HG02571 (cell line): Measurements from ENCODE around the gene NOTCH1.

ENCODE experiments used
- ATAC-seq: cut with Tn5 transposase; IDR thresholded peaks from one replicate; pipeline ENCODE4 v1.9.1; 2021; ENCODE audit warnings: mild to moderate bottlenecking, moderate library complexity; ENCODE audit not compliant: unreplicated experiment

The NOTCH1 gene

GRCh38 chr9:136504512-136505348 is 41.1 kb downstream of the NOTCH1 start:
- no peak for ATAC-seq

GRCh38 chr9:136502940-136503550 is 42.8 kb downstream of the NOTCH1 start:
- no peak for ATAC-seq

GRCh38 chr9:136502196-136502595 is 43.7 kb downstream of the NOTCH1 start:
- no peak for ATAC-seq

DNA sequence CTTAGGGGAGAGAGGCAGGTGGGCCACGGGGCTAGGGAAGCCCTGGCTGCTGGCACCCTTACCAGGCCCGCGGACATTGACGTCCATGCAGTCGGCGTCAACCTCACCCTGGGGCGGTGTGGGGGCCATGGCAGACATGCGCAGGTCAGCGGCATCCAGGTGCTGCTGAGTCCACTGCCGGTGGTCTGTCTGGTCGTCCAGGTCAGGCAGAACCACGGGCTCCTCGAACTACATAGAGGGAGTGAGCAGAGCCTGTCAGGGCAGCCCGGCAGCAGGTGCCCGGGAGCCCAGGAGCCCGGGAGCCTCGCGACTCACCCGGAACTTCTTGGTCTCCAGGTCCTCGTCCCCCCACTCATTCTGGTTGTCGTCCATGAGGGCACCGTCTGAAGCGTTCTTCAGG is 44.2 kb downstream of the NOTCH1 start:
- no peak for ATAC-seq

- no peak for ATAC-seq
Measured at GRCh38 chr9:136499935-136500910, 45.6 kb downstream of the NOTCH1 start.

- ATAC-seq: no peak
Measured at GRCh38 chr9:136499071-136499934, 46.5 kb downstream of the NOTCH1 start.

- ATAC-seq: no peak
Measured at GRCh38 chr9:136497916-136498695, 47.7 kb downstream of the NOTCH1 start.

DNA sequence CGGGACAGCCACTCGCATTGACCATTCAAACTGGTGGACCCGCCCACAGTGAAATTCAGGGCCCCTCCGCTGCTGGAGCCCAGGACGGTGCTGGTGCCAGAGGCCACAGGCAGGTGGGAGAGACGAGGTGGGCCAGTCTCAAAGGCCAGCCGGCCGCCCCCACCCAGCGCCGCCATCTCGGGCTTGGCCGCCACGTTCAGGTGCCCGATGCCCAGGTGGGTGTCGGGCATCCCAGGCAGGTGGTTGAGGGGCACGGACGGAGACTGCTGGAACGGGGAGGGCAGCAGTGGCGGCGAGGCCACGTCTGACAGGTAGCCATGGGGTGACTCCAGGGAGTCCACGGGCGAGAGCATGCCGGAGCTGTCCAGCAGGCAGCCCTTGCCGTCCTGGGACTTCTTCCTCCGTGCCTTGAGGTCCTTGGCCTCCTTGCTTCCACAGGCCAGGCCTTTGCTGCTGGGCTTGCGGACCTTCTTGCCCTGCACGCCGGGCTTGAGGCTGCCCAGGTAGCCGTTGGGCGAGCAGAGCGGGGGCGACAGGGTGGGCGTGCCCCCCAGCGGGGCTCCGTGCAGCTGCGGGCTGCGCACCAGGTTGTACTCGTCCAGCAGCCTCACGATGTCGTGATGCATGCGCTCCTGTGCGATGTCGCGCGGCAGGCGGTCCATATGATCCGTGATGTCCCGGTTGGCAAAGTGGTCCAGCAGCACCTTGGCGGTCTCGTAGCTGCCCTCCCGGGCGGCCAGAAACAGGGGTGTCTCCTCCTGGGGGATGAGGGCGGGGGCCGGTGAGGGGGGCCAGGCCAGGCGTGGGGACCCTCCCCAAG is 48.8 kb downstream of the NOTCH1 start:
- ATAC-seq: no peak

DNA sequence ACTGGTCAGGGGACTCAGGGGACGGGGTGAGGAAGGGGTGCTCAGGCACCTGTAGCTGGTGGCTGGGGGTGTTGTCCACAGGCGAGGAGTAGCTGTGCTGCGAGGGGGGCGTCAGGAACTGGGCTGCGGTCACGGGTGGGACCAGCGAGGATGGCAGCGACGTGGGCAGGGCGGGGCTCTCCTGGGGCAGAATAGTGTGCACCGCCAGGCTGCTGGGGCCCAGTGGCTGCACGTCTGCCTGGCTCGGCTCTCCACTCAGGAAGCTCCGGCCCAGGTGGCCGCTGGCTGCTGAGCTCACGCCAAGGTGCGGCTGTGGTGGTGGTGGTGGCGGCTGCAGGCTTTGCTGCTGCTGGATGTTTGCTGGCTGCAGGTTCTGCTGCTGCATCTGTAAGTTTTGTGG is 49.7 kb downstream of the NOTCH1 start:
- no peak for ATAC-seq

DNA sequence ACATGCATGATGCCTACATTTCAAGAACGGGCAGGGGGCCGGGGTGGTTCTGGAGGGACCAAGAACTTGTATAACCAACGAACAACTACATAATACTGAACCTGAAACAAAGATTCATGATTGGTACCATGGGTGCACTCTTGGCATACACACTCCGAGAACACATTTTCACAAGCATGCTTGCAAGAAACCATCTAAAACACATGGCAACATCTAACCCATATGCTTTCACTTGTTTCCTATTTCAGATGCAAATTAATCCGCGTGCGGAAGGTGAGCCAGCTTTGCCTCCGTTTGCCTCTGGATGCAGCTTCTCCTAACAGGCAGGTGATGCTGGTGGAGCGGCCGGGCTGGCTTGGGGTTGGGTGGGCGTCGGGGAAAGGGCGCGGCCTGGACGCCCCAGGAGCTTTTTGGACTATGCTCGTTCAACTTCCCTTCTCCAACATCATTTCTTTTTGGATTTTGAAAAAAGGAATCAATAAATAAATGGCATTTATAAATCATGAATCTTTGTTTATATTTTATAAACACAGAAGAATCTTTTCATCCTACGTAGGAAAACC is 50.5 kb downstream of the NOTCH1 start:
- ATAC-seq: no peak

DNA sequence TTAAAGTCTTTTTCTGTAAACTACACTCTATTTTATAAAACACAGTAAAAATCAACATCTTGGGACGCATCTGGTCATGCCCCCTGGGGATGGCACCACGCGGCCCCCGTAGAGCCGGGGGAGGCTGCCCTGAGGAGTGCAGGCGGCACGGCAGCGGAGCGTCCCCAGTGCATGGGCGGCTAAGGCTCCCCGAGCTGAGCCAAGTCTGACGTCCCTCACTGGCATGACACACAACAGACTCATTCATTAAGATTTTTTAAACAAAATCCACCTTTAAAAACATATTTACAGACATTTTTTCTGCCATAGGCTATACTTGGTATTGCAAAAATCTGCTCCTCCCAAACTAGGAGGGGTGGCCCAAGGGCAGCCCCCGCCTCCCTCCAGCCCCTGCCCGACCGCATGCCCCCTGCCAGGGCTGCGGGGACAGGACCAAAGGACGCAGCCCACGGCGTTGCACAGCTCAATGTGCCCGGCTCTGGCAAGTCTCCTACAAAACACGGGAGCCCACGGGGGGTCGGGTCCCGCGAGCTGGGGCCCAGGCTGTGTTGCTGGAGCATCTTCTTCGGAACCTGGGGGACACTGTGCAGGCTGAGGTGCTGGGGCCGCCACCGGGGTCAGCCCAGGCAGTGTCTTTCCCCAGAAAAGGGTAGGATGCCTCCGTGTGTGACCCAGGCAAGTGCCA is 51.2 kb downstream of the NOTCH1 start:
- no peak for ATAC-seq

DNA sequence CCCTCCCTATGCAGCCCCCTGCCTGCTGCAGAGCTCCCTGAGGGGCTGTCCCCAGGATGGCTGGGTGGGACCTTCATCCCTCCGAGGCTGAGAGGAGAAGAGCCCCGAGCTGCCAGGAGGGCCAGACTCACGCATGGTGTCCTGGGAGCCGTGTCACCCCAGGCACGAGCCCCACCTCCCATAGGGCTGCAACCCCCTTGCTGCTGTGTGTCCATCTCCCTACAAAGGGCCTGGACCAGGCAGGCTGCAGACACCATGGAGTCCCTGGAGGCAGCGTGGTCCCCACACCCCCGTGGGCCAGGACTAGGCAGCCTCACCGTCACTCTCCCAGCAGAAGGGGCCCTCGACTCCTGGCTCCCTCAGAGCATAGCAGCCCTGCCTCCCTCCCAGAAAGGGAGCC is 51.8 kb downstream of the NOTCH1 start:
- no peak for ATAC-seq

DNA sequence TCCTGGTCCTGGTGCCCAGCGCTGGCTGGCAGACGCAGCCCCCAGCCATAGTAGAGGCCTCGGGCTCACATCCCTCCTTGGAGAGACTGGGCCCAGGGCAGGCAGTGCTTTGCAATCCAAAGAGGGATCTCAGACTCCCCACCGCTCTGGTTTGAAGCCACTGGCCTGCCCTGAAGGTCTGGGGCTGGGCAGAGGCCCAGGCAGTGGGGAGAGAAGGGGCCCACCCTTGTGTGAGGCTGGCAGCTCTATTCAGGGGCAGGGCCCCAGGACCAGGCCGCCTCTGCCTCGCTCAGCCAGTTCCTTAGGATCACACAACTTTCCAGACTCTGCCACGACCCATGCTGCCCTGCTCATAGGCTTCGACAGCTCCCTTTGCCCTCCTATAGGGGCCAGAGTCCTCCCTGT is 52.3 kb downstream of the NOTCH1 start:
- no peak for ATAC-seq

DNA sequence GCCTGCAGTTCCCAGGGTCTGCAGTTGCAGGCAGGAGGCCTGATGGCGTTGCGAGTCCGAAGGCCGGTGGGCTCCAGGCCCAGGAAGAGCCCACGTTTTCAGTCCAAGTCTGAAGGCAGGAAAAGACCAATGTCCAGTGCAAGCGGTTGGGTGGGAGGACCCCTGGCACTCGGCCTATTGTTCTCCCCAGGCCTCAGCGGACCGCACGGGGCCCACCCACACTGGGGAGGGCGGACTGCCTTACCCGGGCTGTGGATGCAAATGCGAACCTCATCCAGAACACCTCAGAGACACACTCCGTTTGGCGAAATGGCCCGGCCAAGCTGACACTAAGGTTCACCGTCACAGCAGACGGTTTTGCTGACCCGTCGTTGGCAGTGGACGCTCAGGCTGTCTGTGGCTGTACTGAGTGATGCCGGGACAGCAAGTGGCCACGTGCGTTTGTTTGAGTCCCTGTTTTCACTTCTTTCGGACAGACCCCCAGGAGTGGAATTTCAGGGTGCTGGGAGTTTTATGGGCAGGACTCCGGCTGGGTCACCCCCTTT is 52.8 kb downstream of the NOTCH1 start:
- ATAC-seq: no peak

DNA sequence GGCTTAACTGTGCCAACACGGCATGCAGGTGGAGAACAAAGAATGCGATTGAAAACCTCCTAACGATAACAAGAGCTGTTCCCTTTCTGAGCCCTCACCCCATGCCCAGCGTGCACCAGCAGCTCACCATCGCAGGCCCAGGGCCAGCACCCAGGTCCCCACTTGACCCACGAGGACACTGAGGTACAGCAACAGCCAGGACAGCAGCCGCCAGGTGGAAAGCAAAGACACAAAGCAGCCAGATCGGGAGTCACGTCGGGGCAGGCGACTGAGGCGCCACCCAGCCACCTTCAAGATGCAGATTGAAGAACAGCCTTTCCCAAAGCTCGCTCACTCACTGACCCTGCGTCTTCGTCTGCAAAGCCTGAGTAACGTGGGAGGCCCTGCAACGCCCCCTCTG is 56.1 kb downstream of the NOTCH1 start:
- no peak for ATAC-seq

- ATAC-seq: no peak
Measured at GRCh38 chr9:136488247-136489214, 57.3 kb downstream of the NOTCH1 start.
